T-helper 1 cell treated with Interleukin-12 subunit alpha and Interleukin-12 subunit beta and Interleukin-4 antibody, amounts not matched to agents 30 μg/mL and 1 μg/mL, for 36 hours (primary cell): ENCODE data around the gene PTK7.
"Not testable (repeated sequence)": the region's sequence is repeated elsewhere in the genome, so short reads cannot be mapped to it uniquely, and the experiment has no call there.

Experiments used
- H3K27ac Mint-ChIP-seq: one replicate; pipeline ENCODE4 v1.8.0; 2021; ENCODE audit warnings: mild to moderate bottlenecking, mixed read lengths
- H3K27me3 Mint-ChIP-seq: one replicate; pipeline ENCODE4 v1.8.0; 2021; ENCODE audit warnings: low read depth, mixed read lengths
- H3K36me3 Mint-ChIP-seq: one replicate; pipeline ENCODE4 v1.8.0; 2021; ENCODE audit warnings: low read depth, mixed read lengths
- H3K4me1 Mint-ChIP-seq: one replicate; pipeline ENCODE4 v1.8.0; 2021; ENCODE audit warnings: low read depth, mixed read lengths
- H3K4me3 Mint-ChIP-seq: one replicate; pipeline ENCODE4 v1.8.0; 2021; ENCODE audit warnings: mild to moderate bottlenecking, moderate library complexity, mixed read lengths
- H3K9me3 Mint-ChIP-seq: one replicate; pipeline ENCODE4 v1.8.0; 2021; ENCODE audit warnings: mixed read lengths

Gene PTK7

DNA sequence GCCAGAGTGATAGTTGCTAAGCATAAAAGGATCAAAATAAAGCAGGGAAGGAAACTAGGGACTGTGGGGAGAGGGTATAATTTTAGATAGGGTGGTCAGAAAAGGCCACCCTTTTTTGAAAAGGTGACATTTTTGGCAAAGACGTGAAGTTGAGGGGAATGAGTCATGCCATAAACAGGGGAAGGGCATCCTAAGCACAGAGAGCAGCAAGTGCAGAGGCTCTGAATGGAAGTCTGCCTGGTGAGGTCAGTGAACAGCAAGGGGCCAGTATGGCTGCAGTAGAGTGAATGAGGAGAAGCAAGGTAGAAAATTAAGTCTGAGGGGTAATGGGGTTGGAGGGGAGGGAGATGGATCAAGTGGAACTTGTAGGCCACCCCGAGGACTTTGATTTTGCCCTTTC lies 14.3 kb upstream of the PTK7 start:
- Mint-ChIP-seq H3K36me3 (peaks cover 9% of the 10 kb centered on the region), H3K4me1 (peaks cover 23% of the 10 kb centered on the region), H3K9me3 (no peaks in the 10 kb centered on the region), H3K27me3 (no peaks in the 10 kb centered on the region), H3K27ac (no peak overlapping the region), H3K4me3 (no peak overlapping the region)

DNA sequence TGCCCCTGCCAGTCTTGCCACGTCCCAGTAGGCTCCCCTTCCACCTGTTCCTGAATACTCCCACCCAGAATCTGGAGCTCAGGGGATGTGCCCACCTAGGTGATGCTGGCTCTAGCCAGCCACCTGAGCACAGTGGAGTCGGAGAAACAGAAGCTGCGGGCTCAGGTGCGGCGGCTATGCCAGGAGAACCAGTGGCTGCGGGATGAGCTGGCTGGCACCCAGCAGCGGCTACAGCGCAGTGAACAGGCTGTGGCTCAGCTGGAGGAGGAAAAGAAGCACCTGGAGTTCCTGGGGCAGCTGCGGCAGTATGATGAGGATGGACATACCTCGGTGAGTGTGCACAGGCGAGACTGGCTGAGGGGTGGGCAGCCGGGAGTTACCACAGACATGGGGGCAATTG lies 13.3 kb upstream of the PTK7 start:
- Mint-ChIP-seq H3K4me3 (no peak overlapping the region), H3K27ac (no peak overlapping the region), H3K27me3 (no peaks in the 10 kb centered on the region), H3K4me1 (peaks cover 23% of the 10 kb centered on the region), H3K36me3 (peaks cover 6% of the 10 kb centered on the region), H3K9me3 (no peaks in the 10 kb centered on the region)

DNA sequence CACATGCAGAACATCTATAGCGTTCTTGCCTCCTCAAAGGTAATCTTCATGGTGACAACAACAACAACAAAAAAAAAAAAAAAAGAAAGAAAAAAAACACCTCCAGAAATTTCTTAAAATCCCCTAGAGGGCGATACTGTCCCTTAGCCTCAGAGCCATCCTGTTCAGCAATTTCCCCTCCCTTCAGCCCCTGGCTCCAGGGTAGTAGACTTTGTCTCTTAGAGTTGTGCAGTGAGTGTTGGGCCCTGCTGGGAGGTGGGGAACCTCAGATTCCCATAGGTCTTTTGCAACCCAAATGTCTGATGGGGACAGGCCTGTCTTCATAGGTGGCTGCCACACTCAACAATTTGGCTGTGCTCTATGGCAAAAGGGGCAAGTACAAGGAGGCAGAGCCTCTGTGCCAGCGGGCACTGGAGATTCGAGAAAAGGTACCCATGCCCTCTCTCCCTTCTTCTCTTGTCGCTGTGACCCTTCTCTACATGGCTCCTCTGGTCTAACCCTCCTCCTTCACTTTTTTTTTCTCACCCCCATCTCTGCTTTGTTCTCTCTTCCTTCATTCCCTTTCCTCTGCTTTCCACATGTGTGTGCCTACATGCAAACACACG lies 6.0 kb upstream of the PTK7 start:
- Mint-ChIP-seq H3K36me3 (peaks cover 3% of the 10 kb centered on the region), H3K27me3 (peaks cover 4% of the 10 kb centered on the region), H3K4me1 (peaks cover 4% of the 10 kb centered on the region), H3K4me3 (no peak overlapping the region), H3K9me3 (no peaks in the 10 kb centered on the region), H3K27ac (no peak overlapping the region)

DNA sequence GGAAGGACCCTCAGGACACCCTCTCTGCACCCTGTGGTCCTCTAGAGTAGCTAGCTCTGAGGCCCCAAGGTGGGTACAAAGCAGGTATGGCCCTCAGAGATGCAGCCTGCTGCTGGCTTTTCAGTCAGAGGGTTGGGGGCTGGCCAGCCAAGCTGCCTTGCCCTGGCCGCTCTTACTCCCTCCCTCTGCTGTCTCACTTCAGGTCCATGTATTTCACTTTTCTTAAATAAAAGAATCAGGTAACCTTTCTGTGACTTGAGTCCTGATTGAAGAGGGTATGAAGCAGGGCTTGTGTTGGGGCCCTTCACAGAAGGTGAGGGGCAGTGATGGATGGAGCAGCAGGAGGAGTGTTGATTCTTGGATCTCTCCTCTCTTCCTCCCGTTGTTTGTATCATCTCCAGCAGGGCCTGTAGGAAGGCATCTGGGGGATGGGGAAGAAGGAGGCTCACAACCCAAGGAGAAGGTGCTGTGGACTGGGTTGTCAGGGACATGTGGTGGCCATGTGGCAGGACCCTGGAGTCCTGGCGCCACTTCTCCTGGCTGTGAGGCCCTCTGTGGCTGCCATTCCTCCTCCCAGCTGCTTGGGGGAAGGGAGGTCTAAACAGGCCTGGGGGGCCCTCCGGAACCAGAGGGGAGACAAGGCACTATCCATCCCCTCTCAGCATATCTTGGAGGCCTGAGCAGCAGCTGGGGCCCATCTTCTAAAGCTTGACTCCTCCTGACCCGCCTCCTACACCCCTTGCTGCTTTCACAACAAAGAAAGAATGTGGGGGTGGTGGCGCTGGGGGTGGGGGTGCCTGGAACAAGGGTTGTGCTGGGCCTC lies 1.1 kb upstream of the PTK7 start:
- Mint-ChIP-seq H3K27ac (no peak overlapping the region), H3K9me3 (no peaks in the 10 kb centered on the region), H3K27me3 (peaks cover 36% of the 10 kb centered on the region), H3K36me3 (peaks cover 3% of the 10 kb centered on the region), H3K4me3 (no peak overlapping the region), H3K4me1 (peaks cover 4% of the 10 kb centered on the region)

DNA sequence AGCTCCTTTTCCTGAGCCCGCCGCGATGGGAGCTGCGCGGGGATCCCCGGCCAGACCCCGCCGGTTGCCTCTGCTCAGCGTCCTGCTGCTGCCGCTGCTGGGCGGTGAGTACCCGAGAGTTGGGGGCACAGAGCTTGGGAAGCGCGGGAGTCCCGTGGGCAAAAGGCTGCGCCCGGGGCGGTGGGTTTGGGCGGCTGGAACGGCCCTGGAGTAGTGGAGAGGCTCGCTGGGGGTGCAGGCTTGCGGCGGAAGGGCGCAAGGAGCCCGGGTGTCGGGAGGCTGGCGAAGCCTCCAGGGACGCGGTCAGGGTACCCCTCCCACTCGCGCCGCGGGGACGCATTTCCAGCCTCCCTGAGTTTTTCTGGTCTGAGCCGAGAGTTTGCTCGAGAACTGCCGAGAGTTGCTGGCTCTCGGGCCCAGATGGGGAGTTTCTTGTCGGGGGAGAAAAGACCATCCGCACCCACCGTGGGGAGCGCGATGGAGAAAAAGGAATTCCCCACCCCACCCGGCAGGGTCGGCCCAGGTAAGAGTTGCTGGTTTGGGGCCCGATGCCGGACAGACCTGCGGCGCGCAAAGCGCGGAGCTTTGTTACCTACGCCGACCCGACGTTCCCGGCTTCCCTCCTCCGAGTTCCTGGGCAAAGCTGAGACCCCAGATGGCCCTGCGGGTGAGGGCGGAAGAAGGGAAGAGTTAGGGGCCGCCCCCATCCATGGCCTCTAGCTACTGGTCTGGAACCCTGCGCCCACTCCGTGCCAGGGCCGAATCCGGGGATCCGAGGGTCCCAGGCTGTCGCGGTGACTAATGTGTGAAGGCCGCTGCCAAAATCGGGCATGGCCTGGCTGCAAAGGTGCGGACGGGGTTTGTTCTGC lies 584 bp downstream of the PTK7 start:
- Mint-ChIP-seq H3K36me3 (peaks cover 3% of the 10 kb centered on the region), H3K4me3 (peak overlapping the region; percentile 34), H3K27me3 (peaks cover 44% of the 10 kb centered on the region), H3K9me3 (no peaks in the 10 kb centered on the region), H3K27ac (no peak overlapping the region), H3K4me1 (peaks cover 1% of the 10 kb centered on the region)

DNA sequence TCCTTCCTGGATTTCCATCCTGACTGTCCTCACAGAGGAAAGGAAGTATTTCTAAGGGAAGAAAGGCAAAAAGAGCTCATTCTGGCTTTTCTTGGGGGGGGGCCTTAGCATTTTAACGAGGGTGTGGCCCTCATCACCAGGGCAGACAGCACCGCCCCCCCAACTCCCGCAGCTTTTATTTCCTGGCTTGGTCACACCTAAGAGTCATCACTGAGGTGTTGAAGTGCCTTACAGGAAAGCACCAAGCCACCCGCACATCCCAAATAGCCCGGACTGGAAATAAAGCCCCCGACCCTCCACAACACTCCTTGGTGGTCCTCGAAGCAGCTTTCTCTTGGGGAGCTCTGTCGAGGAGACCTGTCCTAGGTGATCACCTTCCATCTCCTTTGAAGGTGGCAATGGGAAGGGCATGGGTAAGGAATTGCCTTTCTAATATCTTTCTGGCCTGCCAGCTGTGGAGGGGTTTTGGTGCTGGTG lies 1.3 kb downstream of the PTK7 start:
- H3K27ac Mint-ChIP-seq: no peak overlapping the region
- H3K27me3 Mint-ChIP-seq: peaks cover 44% of the 10 kb centered on the region
- H3K4me3 Mint-ChIP-seq: no peak overlapping the region
- H3K9me3 Mint-ChIP-seq: no peaks in the 10 kb centered on the region
- peaks cover 3% of the 10 kb centered on the region for H3K36me3 Mint-ChIP-seq
- H3K4me1 Mint-ChIP-seq: peaks cover 1% of the 10 kb centered on the region

DNA sequence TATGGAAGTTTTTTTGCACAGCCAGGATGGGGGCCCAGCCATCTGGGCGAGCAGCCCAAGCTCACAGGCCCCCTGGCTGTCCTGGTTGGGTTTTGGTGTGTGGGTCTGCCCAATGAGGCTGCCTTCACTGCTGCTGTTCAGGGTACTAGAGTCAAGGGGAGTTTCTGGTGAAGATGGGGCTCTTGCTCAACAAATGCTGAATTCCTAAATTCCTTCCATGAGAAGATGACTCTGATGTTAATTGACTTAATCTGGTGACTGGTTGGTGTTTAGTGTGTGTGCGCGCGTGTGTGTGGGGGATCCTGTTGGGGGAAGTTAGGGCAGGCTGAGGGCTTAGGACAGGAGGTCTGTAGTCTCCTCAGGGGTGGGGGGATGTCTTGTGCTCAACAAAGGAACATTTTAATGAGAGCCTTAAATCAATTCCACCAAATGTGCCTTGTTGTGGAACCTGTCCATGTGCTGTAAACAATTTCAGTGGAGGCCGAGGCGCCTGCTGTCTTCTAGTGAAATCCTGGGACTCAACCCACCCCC lies 1.9 kb downstream of the PTK7 start:
- Mint-ChIP-seq H3K4me1 (peaks cover 1% of the 10 kb centered on the region), H3K9me3 (no peaks in the 10 kb centered on the region), H3K27ac (no peak overlapping the region), H3K27me3 (peaks cover 44% of the 10 kb centered on the region), H3K36me3 (peaks cover 3% of the 10 kb centered on the region), H3K4me3 (peak overlapping the region; percentile 6)

DNA sequence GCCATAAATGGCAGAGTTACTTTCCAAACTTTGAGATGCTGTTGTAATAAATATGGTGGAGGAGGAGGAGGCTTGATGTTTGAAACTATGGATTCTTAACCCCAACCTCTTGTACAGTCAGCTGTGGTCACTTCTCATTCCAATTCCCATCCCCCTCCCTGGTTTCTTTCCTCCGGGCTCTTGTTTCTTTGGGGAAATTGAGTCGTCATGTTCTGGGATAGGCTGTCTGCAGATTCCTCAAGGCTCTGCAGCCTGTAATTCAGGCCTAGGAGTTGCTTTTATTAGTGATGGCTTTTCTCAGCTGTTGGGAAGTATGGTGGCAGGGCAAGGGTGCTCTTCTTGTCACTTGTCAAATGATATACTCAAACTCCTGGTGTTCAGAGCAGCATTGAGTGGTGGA lies 2.6 kb downstream of the PTK7 start:
- Mint-ChIP-seq H3K4me1 (peaks cover 1% of the 10 kb centered on the region), H3K9me3 (no peaks in the 10 kb centered on the region), H3K4me3 (no peak overlapping the region), H3K27ac (no peak overlapping the region), H3K36me3 (peaks cover 3% of the 10 kb centered on the region), H3K27me3 (peaks cover 48% of the 10 kb centered on the region)

DNA sequence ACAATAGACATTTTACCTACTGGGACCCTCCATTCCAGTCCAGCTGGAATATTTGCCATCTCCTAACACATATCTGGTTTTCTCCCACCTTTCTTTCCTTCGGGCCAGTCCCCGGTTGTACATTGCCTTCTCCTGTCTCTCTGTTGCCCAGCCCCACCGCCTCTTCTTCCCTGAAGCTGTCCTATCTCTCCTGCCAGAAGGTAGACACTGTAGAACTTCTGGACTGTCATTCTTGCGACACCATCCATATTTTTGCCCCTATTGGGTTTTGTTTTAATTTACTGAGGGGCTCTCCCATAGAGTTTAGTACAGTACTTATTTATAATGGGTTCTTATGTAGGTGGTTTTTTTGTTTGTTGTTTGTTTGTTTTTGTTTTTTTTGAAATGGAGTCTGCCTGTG lies 4.9 kb downstream of the PTK7 start:
- H3K36me3 Mint-ChIP-seq: no peaks in the 10 kb centered on the region
- H3K9me3 Mint-ChIP-seq: no peaks in the 10 kb centered on the region
- peaks cover 42% of the 10 kb centered on the region for H3K27me3 Mint-ChIP-seq
- no peak overlapping the region for H3K27ac Mint-ChIP-seq
- peaks cover 2% of the 10 kb centered on the region for H3K4me1 Mint-ChIP-seq
- H3K4me3 Mint-ChIP-seq: no peak overlapping the region

DNA sequence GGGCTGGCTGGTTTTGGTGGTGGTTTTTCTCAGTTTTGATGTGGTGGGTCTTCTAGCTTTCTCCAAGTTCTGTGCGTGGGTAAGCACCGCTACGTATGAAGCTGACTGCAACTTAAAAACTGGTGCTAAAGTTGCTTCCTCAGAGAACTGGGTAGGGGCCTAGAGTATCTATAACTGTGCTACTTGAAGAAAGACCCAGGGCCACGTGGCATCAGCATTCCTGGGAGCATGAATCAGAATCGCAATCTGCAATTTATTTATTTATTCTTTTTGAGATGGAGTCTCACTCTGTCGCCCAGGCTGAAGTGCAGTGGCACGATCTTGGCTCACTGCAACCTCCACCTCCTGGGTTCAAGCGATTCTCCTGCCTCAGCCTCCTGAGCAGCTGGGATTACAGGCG lies 5.8 kb downstream of the PTK7 start:
- H3K36me3 Mint-ChIP-seq, H3K4me1 Mint-ChIP-seq, H3K4me3 Mint-ChIP-seq, H3K9me3 Mint-ChIP-seq, H3K27ac Mint-ChIP-seq: not testable (repeated sequence)
- peaks cover 36% of the 10 kb centered on the region for H3K27me3 Mint-ChIP-seq

DNA sequence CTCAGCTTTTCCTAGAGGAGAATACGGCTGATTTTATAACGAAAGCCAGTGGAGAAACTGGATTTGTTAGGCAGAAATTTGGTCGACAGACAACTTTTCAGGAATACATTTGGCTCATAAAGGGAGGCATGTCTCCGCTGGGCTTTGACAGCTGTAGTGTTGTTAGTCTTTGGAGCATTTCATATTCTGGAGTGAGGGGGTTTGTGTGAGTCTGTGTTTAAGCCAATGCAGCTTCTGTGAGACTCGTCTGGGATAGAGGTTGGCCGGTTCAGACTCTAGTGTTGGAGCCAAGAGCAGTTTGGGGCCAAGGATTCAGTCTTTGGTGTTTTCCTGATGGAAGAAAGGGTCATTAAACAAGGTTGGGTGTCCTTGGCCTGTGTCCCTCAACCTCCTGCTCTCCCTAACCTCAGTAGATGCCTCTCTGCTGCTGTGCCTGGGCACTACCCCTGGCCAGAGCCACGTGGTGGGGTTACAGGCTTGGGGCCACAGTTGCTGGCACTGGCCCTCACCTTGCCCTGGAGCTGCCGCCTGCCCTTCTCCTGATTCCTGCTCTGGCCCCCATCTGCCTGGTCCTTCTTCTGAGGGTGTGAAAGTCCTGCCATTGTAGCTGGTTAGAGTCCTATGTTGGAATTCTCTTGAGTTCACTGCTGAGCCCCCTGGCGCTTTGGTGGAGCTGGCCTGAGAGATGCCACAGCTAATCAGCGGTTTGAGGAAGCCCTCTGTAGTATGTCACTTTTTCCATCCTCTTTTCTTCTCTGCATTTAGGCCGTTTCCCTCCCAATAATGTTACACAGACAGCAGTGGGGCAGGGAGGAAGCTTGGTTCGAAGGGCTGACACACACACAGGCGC lies 6.9 kb downstream of the PTK7 start:
- Mint-ChIP-seq H3K9me3 (no peaks in the 10 kb centered on the region), H3K36me3 (no peaks in the 10 kb centered on the region), H3K27ac (no peak overlapping the region), H3K4me3 (no peak overlapping the region), H3K4me1 (peaks cover 3% of the 10 kb centered on the region), H3K27me3 (peaks cover 25% of the 10 kb centered on the region)

DNA sequence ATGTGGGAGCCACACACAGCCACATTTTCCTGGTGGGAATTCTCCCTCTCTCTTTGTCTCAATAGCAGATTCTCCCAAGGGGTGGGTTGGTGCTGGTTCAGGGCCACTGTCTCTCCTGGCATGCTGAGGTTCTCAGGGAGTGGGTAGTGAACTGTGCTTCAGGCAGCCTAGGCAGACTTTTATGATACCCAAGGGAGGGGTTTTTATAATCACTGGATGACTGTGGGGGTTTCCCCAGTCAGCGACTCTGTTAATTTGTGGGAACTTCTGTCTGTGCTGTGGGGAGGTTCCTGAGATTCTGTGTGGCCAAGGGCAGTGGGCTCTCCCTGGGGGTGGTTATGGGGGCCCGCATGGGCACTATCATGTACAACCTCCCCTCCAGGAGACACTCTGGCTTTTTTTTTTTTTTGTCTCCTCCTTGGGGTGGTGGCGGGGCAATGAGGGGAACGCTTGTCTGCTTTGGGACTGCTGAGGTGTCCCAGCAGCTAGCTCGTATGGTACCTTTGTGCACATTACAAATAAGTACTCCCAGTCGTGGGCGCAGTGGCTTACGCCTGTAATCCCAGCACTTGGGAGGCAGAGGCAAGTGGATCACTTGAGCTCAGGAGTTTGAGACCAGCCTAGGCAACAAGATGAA lies 10.0 kb downstream of the PTK7 start:
- Mint-ChIP-seq H3K4me3 (no peak overlapping the region), H3K36me3 (no peaks in the 10 kb centered on the region), H3K9me3 (no peaks in the 10 kb centered on the region), H3K27ac (no peak overlapping the region), H3K4me1 (peaks cover 3% of the 10 kb centered on the region), H3K27me3 (peaks cover 7% of the 10 kb centered on the region)

DNA sequence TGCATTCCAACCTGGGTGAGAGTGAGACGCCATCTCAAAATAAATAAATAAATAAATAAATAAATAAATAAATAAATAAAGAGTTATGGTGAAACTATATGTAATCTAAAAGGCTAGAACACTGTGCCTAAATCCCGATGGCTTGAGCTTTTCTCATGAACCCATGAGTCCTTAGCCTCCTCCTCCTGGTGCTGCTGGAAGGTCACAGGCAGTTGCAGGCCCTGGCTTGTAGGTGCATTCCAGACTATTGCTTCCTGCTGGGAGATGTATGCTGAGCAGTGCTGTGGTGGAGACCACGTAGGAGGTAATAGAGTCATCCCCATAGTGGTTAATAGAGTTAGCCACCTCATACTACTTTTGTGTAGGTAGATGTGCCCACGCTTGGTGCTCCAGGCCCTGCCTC lies 12.5 kb downstream of the PTK7 start:
- peaks cover 12% of the 10 kb centered on the region for H3K4me1 Mint-ChIP-seq
- no peaks in the 10 kb centered on the region for H3K9me3 Mint-ChIP-seq
- H3K27me3 Mint-ChIP-seq: peaks cover 2% of the 10 kb centered on the region
- no peaks in the 10 kb centered on the region for H3K36me3 Mint-ChIP-seq
- no peak overlapping the region for H3K27ac Mint-ChIP-seq
- H3K4me3 Mint-ChIP-seq: no peak overlapping the region
